WTC11 (cell line): Measurements from ENCODE around the gene UNCX. TPM values are rescaled to one million over a fixed set of nuclear protein-coding genes. Genes with fewer than 3 reads are reported as not detected.

Experiments used
- ATAC-seq: fragments of 200-7000 bp; cut with Tn5 transposase; 2 replicates; pipeline ENCODE4 v1.10.0; 2021; ENCODE audit warnings: mild to moderate bottlenecking, moderate library complexity
- CTCF ChIA-PET: fragments of 300-600 bp; sonication (Branson Sonifier 250); formaldehyde crosslinking; loops from one replicate; lab custom pipeline; 2021; ENCODE audit warnings: antibody characterized with exemption; lab: Charles Lee
- POLR2A ChIA-PET: fragments of 350-600 bp; sonication (Branson Sonifier 250); formaldehyde crosslinking; loops from one replicate; lab custom pipeline; 2021; ENCODE audit warnings: antibody characterized with exemption; lab: Charles Lee
- DNase-seq: peaks from one replicate; pipeline ENCODE4 v3.0.0; 2021; ENCODE audit warnings: low spot score
- H3K27ac Mint-ChIP-seq: 2 replicates; pipeline ENCODE4 v1.8.0; 2021; ENCODE audit warnings: mixed read lengths
- H3K27me3 Mint-ChIP-seq: 2 replicates; pipeline ENCODE4 v1.8.0; 2021; ENCODE audit warnings: low read depth, mild to moderate bottlenecking, moderate library complexity, mixed read lengths
- H3K36me3 Mint-ChIP-seq: 2 replicates; pipeline ENCODE4 v1.8.0; 2021; ENCODE audit warnings: mixed read lengths
- H3K4me1 Mint-ChIP-seq: 2 replicates; pipeline ENCODE4 v1.8.0; 2022; ENCODE audit warnings: mixed read lengths
- H3K4me3 Mint-ChIP-seq: 2 replicates; pipeline ENCODE4 v1.8.0; 2021; ENCODE audit warnings: mild to moderate bottlenecking, moderate library complexity, mixed read lengths
- H3K9me3 Mint-ChIP-seq: 2 replicates; pipeline ENCODE4 v1.8.0; 2021; ENCODE audit warnings: mixed read lengths
- ESRRA ChIP-seq: sonication (generic); formaldehyde crosslinking; IDR thresholded peaks from 2 replicates; pipeline ENCODE4 v1.8.1; 2022; ENCODE audit warnings: mild to moderate bottlenecking, missing genetic modification reagents, borderline replicate concordance
- ETV6 ChIP-seq: sonication (generic); formaldehyde crosslinking; IDR thresholded peaks from 2 replicates; pipeline ENCODE4 v1.8.1; 2022; ENCODE audit warnings: mild to moderate bottlenecking, missing genetic modification reagents
- HMGA2 ChIP-seq: fragments of 250-450 bp; sonication (Bioruptor Pico); IDR thresholded peaks from 2 replicates; pipeline ENCODE4 v1.4.0; 2021; ENCODE audit warnings: mild to moderate bottlenecking, moderate library complexity
- NR1H2 ChIP-seq: sonication (generic); formaldehyde crosslinking; IDR thresholded peaks from 2 replicates; pipeline ENCODE4 v1.9.0; 2021; ENCODE audit warnings: mild to moderate bottlenecking, moderate library complexity, missing genetic modification reagents
- NR2C2 ChIP-seq: sonication (generic); formaldehyde crosslinking; IDR thresholded peaks from 2 replicates; pipeline ENCODE4 v1.8.0; 2022; ENCODE audit warnings: mild to moderate bottlenecking, missing genetic modification reagents
- TEAD1 ChIP-seq: sonication (generic); formaldehyde crosslinking; IDR thresholded peaks from 2 replicates; pipeline ENCODE4 v1.8.0; 2022; ENCODE audit warnings: mild to moderate bottlenecking, missing genetic modification reagents
- ZBTB21 ChIP-seq: sonication (generic); formaldehyde crosslinking; IDR thresholded peaks from 2 replicates; pipeline ENCODE4 v1.8.1; 2023; ENCODE audit warnings: mild to moderate bottlenecking, missing genetic modification reagents, borderline replicate concordance
- ZNF138 ChIP-seq: sonication (generic); formaldehyde crosslinking; conservative IDR thresholded peaks from 2 replicates; pipeline ENCODE4 v1.8.1; 2022; ENCODE audit warnings: mild to moderate bottlenecking, moderate library complexity, missing genetic modification reagents
- ZNF219 ChIP-seq: sonication (generic); formaldehyde crosslinking; IDR thresholded peaks from 2 replicates; pipeline ENCODE4 v1.8.0; 2023; ENCODE audit warnings: missing genetic modification reagents, mild to moderate bottlenecking, borderline replicate concordance
- ZNF416 ChIP-seq: fragments of 250-450 bp; sonication (Bioruptor Pico); IDR thresholded peaks from 2 replicates; pipeline ENCODE4 v1.9.0; 2021; ENCODE audit warnings: mild to moderate bottlenecking, inconsistent platforms
- total RNA-seq: library from RNA; stranded (reverse); gene quantifications from 3 replicates; pipeline ENCODE4 v1.2.3, GENCODE V29; 2021
- TF ChIP-seq, protein P1 (sequence below): sonication (generic); formaldehyde crosslinking; IDR thresholded peaks from 2 replicates; pipeline ENCODE4 v1.8.1; 2023; ENCODE audit warnings: mild to moderate bottlenecking, missing genetic modification reagents, moderate library complexity
- TF ChIP-seq, protein P2 (sequence below): sonication (generic); formaldehyde crosslinking; IDR thresholded peaks from 2 replicates; pipeline ENCODE4 v1.8.0; 2023; ENCODE audit warnings: missing genetic modification reagents, mild to moderate bottlenecking, borderline replicate concordance
- TF ChIP-seq, protein P3 (sequence below): fragments of 250-450 bp; sonication (Bioruptor Pico); IDR thresholded peaks from 2 replicates; pipeline ENCODE4 v1.9.0; 2021; ENCODE audit warnings: moderate library complexity, mild to moderate bottlenecking, inconsistent platforms, borderline replicate concordance
- TF ChIP-seq, protein P4 (sequence below): fragments of 250-450 bp; sonication (Bioruptor Pico); IDR thresholded peaks from 2 replicates; pipeline ENCODE4 v1.9.0; 2021; ENCODE audit warnings: mild to moderate bottlenecking
- TF ChIP-seq, protein P5 (sequence below): fragments of 250-450 bp; sonication (Bioruptor Pico); IDR thresholded peaks from 2 replicates; pipeline ENCODE4 v2.1.2; 2022; ENCODE audit warnings: mild to moderate bottlenecking, moderate library complexity

The UNCX gene
- total RNA-seq, 1 experiment from 2014 or later, result not detected

DNA sequence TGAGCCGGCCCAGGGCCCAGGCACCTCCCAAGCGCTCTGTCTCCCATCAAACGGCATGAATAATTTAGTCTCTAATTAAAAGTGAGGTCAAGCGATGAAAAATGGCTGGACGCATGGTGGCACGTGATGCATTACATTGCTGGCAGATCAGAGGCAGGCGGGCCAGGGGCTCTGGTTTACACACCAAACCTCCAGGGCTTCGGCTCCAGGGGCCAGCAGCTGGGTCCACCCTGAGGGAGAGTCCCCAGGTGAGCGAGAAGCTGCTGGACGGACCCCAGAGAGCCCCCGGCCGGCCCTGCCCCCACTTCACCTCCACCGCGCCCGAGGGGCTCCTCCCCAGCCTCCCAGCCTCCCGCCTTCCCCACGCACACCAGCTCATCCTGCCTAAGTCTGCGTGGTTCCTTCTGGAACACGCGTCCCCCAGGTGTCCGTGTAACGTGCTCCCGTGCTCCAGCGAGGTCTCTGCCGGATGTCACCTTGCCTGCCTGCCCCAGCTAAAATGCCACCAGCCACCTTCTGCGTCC is 23.2 kb downstream of the UNCX start:
- H3K4me1 Mint-ChIP-seq, result no peaks in the 10 kb centered on the region
- TF ChIP-seq NR2C2 (CRISPR knock-in tag) (no peak), ETV6 (CRISPR knock-in tag) (no peak), TEAD1 (no peak)
- H3K36me3 Mint-ChIP-seq, result no peaks in the 10 kb centered on the region
- peak; percentile 9 for DNase-seq
- no peak for ATAC-seq
- no peaks in the 10 kb centered on the region for H3K9me3 Mint-ChIP-seq
- CTCF ChIA-PET, result interaction anchor here (2.4 kb wide), 1 partner anchor 29 kb away, joined by 8 read pairs; no protein-coding TSS in a partner anchor
- peaks cover 7% of the 10 kb centered on the region for H3K27me3 Mint-ChIP-seq
- H3K4me3 Mint-ChIP-seq, result no peak overlapping the region
- no peak overlapping the region for H3K27ac Mint-ChIP-seq
- POLR2A ChIA-PET, result no interaction called here

DNA sequence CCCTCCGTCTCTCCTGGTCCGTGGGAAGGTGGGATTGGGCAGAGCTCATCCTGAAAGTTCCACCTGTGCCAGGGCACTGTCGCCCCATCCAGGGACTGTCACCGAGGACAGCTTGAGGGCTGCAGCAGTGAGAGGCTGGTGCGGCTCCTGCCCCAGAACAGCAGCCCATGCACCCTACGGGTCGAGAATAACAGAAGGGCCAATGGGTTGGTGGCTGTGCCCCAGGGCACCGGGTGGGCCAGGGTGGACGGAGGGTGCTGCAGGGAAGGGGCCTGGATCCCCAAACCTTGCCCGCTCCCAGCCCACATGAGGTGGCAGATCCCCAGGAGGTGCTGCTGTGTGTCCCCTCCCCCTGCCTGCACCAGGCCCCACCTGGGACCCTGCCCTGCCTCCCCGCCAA is 23.9 kb downstream of the UNCX start:
- CTCF ChIA-PET, result no interaction called here
- H3K27ac Mint-ChIP-seq, result no peak overlapping the region
- H3K27me3 Mint-ChIP-seq, result peaks cover 3% of the 10 kb centered on the region; the same call in 1 of the 2 replicates
- no peaks in the 10 kb centered on the region for H3K9me3 Mint-ChIP-seq
- no peaks in the 10 kb centered on the region for H3K36me3 Mint-ChIP-seq
- TF ChIP-seq ESRRA (no peak), ZBTB21 (no peak), ZNF416 (no peak), NR1H2 (CRISPR knock-in tag) (no peak), HMGA2 (no peak), ZNF138 (no peak)
- TF ChIP-seq, protein P1, sequence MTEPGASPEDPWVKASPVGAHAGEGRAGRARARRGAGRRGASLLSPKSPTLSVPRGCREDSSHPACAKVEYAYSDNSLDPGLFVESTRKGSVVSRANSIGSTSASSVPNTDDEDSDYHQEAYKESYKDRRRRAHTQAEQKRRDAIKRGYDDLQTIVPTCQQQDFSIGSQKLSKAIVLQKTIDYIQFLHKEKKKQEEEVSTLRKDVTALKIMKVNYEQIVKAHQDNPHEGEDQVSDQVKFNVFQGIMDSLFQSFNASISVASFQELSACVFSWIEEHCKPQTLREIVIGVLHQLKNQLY, result no peak
- TF ChIP-seq, protein P2, sequence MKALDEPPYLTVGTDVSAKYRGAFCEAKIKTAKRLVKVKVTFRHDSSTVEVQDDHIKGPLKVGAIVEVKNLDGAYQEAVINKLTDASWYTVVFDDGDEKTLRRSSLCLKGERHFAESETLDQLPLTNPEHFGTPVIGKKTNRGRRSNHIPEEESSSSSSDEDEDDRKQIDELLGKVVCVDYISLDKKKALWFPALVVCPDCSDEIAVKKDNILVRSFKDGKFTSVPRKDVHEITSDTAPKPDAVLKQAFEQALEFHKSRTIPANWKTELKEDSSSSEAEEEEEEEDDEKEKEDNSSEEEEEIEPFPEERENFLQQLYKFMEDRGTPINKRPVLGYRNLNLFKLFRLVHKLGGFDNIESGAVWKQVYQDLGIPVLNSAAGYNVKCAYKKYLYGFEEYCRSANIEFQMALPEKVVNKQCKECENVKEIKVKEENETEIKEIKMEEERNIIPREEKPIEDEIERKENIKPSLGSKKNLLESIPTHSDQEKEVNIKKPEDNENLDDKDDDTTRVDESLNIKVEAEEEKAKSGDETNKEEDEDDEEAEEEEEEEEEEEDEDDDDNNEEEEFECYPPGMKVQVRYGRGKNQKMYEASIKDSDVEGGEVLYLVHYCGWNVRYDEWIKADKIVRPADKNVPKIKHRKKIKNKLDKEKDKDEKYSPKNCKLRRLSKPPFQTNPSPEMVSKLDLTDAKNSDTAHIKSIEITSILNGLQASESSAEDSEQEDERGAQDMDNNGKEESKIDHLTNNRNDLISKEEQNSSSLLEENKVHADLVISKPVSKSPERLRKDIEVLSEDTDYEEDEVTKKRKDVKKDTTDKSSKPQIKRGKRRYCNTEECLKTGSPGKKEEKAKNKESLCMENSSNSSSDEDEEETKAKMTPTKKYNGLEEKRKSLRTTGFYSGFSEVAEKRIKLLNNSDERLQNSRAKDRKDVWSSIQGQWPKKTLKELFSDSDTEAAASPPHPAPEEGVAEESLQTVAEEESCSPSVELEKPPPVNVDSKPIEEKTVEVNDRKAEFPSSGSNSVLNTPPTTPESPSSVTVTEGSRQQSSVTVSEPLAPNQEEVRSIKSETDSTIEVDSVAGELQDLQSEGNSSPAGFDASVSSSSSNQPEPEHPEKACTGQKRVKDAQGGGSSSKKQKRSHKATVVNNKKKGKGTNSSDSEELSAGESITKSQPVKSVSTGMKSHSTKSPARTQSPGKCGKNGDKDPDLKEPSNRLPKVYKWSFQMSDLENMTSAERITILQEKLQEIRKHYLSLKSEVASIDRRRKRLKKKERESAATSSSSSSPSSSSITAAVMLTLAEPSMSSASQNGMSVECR, result no peak
- TF ChIP-seq, protein P3, sequence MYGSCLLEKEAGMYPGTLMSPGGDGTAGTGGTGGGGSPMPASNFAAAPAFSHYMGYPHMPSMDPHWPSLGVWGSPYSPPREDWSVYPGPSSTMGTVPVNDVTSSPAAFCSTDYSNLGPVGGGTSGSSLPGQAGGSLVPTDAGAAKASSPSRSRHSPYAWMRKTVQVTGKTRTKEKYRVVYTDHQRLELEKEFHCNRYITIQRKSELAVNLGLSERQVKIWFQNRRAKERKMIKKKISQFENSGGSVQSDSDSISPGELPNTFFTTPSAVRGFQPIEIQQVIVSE, result no peak
- TF ChIP-seq, protein P4, sequence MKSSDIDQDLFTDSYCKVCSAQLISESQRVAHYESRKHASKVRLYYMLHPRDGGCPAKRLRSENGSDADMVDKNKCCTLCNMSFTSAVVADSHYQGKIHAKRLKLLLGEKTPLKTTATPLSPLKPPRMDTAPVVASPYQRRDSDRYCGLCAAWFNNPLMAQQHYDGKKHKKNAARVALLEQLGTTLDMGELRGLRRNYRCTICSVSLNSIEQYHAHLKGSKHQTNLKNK (CRISPR knock-in tag), result no peak
- TF ChIP-seq, protein P5, sequence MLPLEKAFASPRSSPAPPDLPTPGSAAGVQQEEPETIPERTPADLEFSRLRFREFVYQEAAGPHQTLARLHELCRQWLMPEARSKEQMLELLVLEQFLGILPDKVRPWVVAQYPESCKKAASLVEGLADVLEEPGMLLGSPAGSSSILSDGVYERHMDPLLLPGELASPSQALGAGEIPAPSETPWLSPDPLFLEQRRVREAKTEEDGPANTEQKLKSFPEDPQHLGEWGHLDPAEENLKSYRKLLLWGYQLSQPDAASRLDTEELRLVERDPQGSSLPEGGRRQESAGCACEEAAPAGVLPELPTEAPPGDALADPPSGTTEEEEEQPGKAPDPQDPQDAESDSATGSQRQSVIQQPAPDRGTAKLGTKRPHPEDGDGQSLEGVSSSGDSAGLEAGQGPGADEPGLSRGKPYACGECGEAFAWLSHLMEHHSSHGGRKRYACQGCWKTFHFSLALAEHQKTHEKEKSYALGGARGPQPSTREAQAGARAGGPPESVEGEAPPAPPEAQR, result no peak
- H3K4me3 Mint-ChIP-seq, result no peak overlapping the region
- POLR2A ChIA-PET, result interaction anchor here (0.6 kb wide), 1 partner anchor 415 kb away, joined by 4 read pairs; no protein-coding TSS in a partner anchor
- ATAC-seq (no peak), DNase-seq (peak; percentile 9)
- H3K4me1 Mint-ChIP-seq, result no peaks in the 10 kb centered on the region

DNA sequence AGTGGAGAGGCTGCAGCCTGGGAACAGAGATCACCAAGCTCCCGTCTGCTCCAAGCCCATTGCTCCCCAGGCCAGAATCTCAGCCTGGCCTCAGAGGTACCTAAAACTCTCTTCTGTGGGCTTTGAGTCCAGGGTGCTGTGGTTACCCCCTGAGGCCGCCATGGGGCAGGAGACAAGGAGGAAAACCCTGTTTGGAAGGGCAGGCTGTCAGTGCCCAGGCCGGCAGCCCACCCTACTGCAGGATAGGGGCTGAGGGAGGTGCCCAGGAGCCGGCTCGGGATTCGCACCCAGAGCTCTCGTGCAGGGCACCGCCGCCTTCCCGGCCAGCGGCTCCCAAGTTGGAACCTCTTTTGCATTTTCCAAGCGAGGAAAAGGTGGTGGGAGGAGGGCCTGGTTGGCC is 24.5 kb downstream of the UNCX start:
- ATAC-seq, result no peak
- Mint-ChIP-seq H3K4me1 (no peaks in the 10 kb centered on the region), H3K4me3 (no peak overlapping the region), H3K9me3 (no peaks in the 10 kb centered on the region), H3K27ac (no peak overlapping the region), H3K36me3 (no peaks in the 10 kb centered on the region), H3K27me3 (peaks cover 3% of the 10 kb centered on the region; the same call in 1 of the 2 replicates)
- peak; percentile 5 for DNase-seq
- ChIA-PET POLR2A (interaction anchor here (0.6 kb wide), 1 partner anchor 414 kb away, joined by 4 read pairs; no protein-coding TSS in a partner anchor), CTCF (no interaction called here)
- TF ChIP-seq ZNF219 (CRISPR knock-in tag), result no peak
